Lower lobe of right lung (tissue), 2 donors: ENCODE results near the gene PLXNA4. TPM values are rescaled to one million over a fixed set of nuclear protein-coding genes. Genes with fewer than 3 reads are reported as not detected.
"Not testable (repeated sequence)": the region's sequence is repeated elsewhere in the genome, so short reads cannot be mapped to it uniquely, and the experiment has no call there.

Experiments used
- ATAC-seq, 2 donors: fragments of 200-7000 bp; cut with Tn5 transposase; one replicate each; pipeline ENCODE4 v1.9.1; 2020 to 2022; ENCODE audit warnings: mild to moderate bottlenecking in 2 of 2, moderate library complexity in 2 of 2
- DNase-seq: peaks from one replicate; pipeline ENCODE4 v3.0.0-alpha.2; 2020
- H3K27ac ChIP-seq: fragments of 200-600 bp; one replicate; pipeline ENCODE4 v1.8.0; 2022
- H3K27me3 ChIP-seq: fragments of 200-600 bp; one replicate; pipeline ENCODE4 v1.8.0; 2022; ENCODE audit warnings: low read depth
- H3K36me3 ChIP-seq: fragments of 200-600 bp; one replicate; pipeline ENCODE4 v1.8.0; 2022; ENCODE audit warnings: mild to moderate bottlenecking
- H3K4me1 ChIP-seq: fragments of 200-600 bp; one replicate; pipeline ENCODE4 v1.8.0; 2022
- H3K4me3 ChIP-seq: fragments of 200-600 bp; one replicate; pipeline ENCODE4 v1.8.0; 2022; ENCODE audit warnings: mild to moderate bottlenecking
- H3K9me3 ChIP-seq: fragments of 200-600 bp; one replicate; pipeline ENCODE4 v1.8.0; 2022
- CTCF ChIP-seq: fragments of 200-600 bp; IDR thresholded peaks from one replicate; pipeline ENCODE4 v1.8.0; 2022; ENCODE audit warnings: antibody characterized with exemption, mild to moderate bottlenecking
- intact Hi-C: fragments of 100-400 bp; cut with DNase I; formaldehyde crosslinking; loops from one replicate; pipeline ENCODE4 v1.11.0; 2022
- total RNA-seq: library from RNA; stranded (reverse); fragmentation: NEBNext Ultra II Directional; extraction: Animal tissue kit (Norgen Biotek cat#: 25700); gene quantifications from one replicate; pipeline ENCODE4 v1.2.1, GENCODE V29; 2021
- donor health status: DM: no; HTN: yes; CAD: no; lungs with severe emphysema.

PLXNA4 gene
- total RNA-seq, 1 donor from 2014 or later, result 4.3 TPM

DNA sequence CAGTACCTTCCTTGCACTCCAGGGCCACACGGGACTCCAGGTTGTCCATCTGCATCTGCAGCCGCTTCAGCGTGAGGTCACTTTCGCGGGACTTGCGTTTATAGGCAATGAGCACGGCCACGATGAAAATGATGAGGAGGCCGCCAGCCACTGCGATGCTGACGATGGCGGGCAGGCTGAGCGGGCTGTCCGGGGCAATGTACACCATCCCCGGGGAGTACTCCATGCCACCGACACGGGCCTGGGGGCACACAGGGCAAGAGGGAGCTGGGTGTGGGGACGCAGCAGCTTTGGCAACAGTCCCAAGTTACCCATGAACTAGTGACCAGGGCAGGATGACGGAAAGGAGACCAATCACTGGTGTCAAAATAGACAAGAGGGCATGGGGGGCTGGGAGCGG, 396.6 kb downstream of the PLXNA4 start:
- no peak for TF ChIP-seq CTCF
- intact Hi-C loops, result no loop called here
- no peak for ATAC-seq

DNA sequence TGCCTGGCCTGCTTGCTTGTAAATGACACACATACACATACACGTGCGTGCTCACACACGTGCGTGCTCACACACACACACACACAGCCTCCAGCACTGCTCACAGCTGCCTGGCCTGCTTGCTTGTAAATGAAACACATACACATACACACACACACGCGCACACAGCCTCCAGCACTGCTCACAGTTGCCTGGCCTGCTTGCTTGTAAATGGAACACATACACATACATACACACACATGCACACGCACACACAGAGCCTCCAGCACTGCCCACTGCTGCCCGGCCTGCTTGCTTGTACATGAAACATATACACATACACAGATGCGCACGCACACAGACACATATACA, 397.2 kb downstream of the PLXNA4 start:
- Histone ChIP-seq H3K36me3 (no peaks in the 10 kb centered on the region), H3K4me1 (no peaks in the 10 kb centered on the region), H3K4me3 (no peak overlapping the region), H3K27me3 (no peaks in the 10 kb centered on the region), H3K9me3 (no peaks in the 10 kb centered on the region), H3K27ac (no peak overlapping the region)
- ATAC-seq, result no peak
- no peak for TF ChIP-seq CTCF
- intact Hi-C loops, result no loop called here
- no peak for DNase-seq

More for the DNA sequence above, 396.6 kb downstream of the PLXNA4 start:
- no peaks in the 10 kb centered on the region for H3K27me3 ChIP-seq
- H3K4me3 ChIP-seq, result no peak overlapping the region
- no peak overlapping the region for H3K27ac ChIP-seq
- DNase-seq, result no peak
- no peaks in the 10 kb centered on the region for H3K36me3 ChIP-seq
- H3K4me1 ChIP-seq, result no peaks in the 10 kb centered on the region
- H3K9me3 ChIP-seq, result no peaks in the 10 kb centered on the region

GRCh38 chr7:132178402-132179079, 397.7 kb downstream of the PLXNA4 start:
- intact Hi-C loops, H3K9me3 ChIP-seq, H3K36me3 ChIP-seq, H3K4me3 ChIP-seq, ATAC-seq, H3K27ac ChIP-seq, H3K27me3 ChIP-seq, DNase-seq, H3K4me1 ChIP-seq: not testable (repeated sequence)

GRCh38 chr7:132177708-132178401, 398.4 kb downstream of the PLXNA4 start:
- intact Hi-C loops, result no loop called here
- no peak for TF ChIP-seq CTCF
- H3K4me1 ChIP-seq, result no peaks in the 10 kb centered on the region
- no peaks in the 10 kb centered on the region for H3K27me3 ChIP-seq
- no peak overlapping the region for H3K4me3 ChIP-seq
- no peak overlapping the region for H3K27ac ChIP-seq
- no peak for DNase-seq
- ATAC-seq, result no peak
- H3K9me3 ChIP-seq, result no peaks in the 10 kb centered on the region
- H3K36me3 ChIP-seq, result no peaks in the 10 kb centered on the region

DNA sequence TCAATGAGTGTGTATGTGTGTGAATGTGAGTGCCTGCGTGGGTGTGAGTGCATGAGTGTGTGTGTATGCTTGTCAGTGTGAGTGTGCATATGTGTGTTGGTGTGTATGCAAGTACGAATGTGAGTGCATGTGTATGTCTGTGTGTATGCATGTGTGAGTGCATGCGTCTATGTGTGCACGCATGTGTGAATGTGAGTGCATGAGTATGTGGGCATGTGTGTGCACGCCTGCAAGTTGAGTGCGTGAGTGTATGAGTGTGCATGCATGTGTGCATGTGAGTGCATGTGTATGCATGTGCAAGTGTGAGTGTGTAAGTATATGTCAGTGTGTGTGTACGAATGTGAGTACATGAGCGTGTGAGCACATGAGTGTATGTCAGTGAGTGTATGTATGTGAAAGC, 399.6 kb downstream of the PLXNA4 start:
- no peak for TF ChIP-seq CTCF
- Histone ChIP-seq H3K27ac (no peak overlapping the region), H3K4me1 (no peaks in the 10 kb centered on the region), H3K4me3 (no peak overlapping the region), H3K27me3 (no peaks in the 10 kb centered on the region), H3K9me3 (no peaks in the 10 kb centered on the region), H3K36me3 (no peaks in the 10 kb centered on the region)
- intact Hi-C loops, result no loop called here
- ATAC-seq (no peak), DNase-seq (no peak)

GRCh38 chr7:132171130-132171576, 405.1 kb downstream of the PLXNA4 start:
- Histone ChIP-seq H3K36me3 (no peaks in the 10 kb centered on the region), H3K4me1 (no peaks in the 10 kb centered on the region), H3K4me3 (no peak overlapping the region), H3K27ac (no peak overlapping the region), H3K9me3 (no peaks in the 10 kb centered on the region), H3K27me3 (no peaks in the 10 kb centered on the region)
- ATAC-seq (no peak), DNase-seq (no peak)
- intact Hi-C loops, result no loop called here
- no peak for TF ChIP-seq CTCF
